ENCODE results near the gene LCN15.

The LCN15 gene

GRCh38 chr9:136754059-136754572, 10.2 kb downstream of the LCN15 start:
- no peak for DNase-seq

- no peak for DNase-seq
These were observed 10.8 kb downstream of the LCN15 start for GRCh38 chr9:136753371-136754058.

- DNase-seq: no peak
These were observed 12.5 kb downstream of the LCN15 start for GRCh38 chr9:136751814-136752213.

GRCh38 chr9:136751244-136751643, 13.1 kb downstream of the LCN15 start:
- DNase-seq: no peak

- no peak for DNase-seq
These were observed 13.8 kb downstream of the LCN15 start for GRCh38 chr9:136750526-136750925.

- no peak for DNase-seq
These were observed 15.4 kb downstream of the LCN15 start for GRCh38 chr9:136748666-136749611.

GRCh38 chr9:136748201-136748600, 16.1 kb downstream of the LCN15 start, which contains the start of gene LCN6:
Gene LCN6 (minus strand): TSS chr9:136748525. CDS start chr9:136748483, 42 bp downstream.
- DNase-seq: no peak

GRCh38 chr9:136747161-136748060, 16.9 kb downstream of the LCN15 start:
- DNase-seq: no peak

GRCh38 chr9:136746621-136747020, 17.7 kb downstream of the LCN15 start:
- DNase-seq: no peak

GRCh38 chr9:136746155-136746490, 18.2 kb downstream of the LCN15 start:
- DNase-seq: no peak

GRCh38 chr9:136745389-136746154, 18.7 kb downstream of the LCN15 start:
- DNase-seq: no peak

GRCh38 chr9:136744773-136745172, 19.5 kb downstream of the LCN15 start:
- no peak for DNase-seq

- DNase-seq: no peak
These were observed 20.6 kb downstream of the LCN15 start for GRCh38 chr9:136743639-136744211.

GRCh38 chr9:136742591-136743391, 21.5 kb downstream of the LCN15 start, which contains the start of gene LCN10:
Gene LCN10 (minus strand): TSS chr9:136742940. CDS start chr9:136742903, 37 bp downstream.
- DNase-seq: no peak

GRCh38 chr9:136741883-136742571, 22.3 kb downstream of the LCN15 start:
- no peak for DNase-seq

- DNase-seq: no peak
These were observed 23.1 kb downstream of the LCN15 start for GRCh38 chr9:136740971-136741882.

- no peak for DNase-seq
These were observed 23.8 kb downstream of the LCN15 start for GRCh38 chr9:136740491-136740890.

- DNase-seq: no peak
These were observed 24.2 kb downstream of the LCN15 start for GRCh38 chr9:136740069-136740468.

- DNase-seq: no peak
These were observed 24.8 kb downstream of the LCN15 start for GRCh38 chr9:136739509-136739908.

Data from activated naive CD4-positive, alpha-beta T cell treated with anti-CD3 and anti-CD28 coated beads, Interleukin-2, amount 50 U/mL, for 16 hours (primary cell).